GM23248 (cell line): ENCODE measurements around the gene ZNF691.

Source experiments
- EZH2 ChIP-seq: fragments of 200-600 bp; sonication (generic); IDR thresholded peaks from 2 replicates; pipeline ENCODE4 v1.6.1; 2018; ENCODE audit warnings: antibody characterized with exemption, mild to moderate bottlenecking; ENCODE audit not compliant: insufficient read depth, poor library complexity, severe bottlenecking
- EZH2phosphoT487 ChIP-seq: fragments of 200-600 bp; sonication (generic); IDR thresholded peaks from 2 replicates; pipeline ENCODE4 v1.6.1; 2018; ENCODE audit warnings: antibody characterized with exemption, moderate library complexity, mild to moderate bottlenecking, low read depth; ENCODE audit not compliant: insufficient read depth

- TF ChIP-seq EZH2phosphoT487 (no peak), EZH2 (no peak)
Observed at GRCh38 chr1:42838482-42839190, 7.8 kb upstream of the ZNF691 start.
